GM21576 (cell line): ENCODE results near the gene ZNF615.
"Not testable (repeated sequence)": the region's sequence is repeated elsewhere in the genome, so short reads cannot be mapped to it uniquely, and the experiment has no call there.

Source experiments
- ATAC-seq: cut with Tn5 transposase; IDR thresholded peaks from one replicate; pipeline ENCODE4 v1.9.1; 2021; ENCODE audit warnings: mild to moderate bottlenecking, moderate library complexity; ENCODE audit not compliant: unreplicated experiment

Gene ZNF615

DNA sequence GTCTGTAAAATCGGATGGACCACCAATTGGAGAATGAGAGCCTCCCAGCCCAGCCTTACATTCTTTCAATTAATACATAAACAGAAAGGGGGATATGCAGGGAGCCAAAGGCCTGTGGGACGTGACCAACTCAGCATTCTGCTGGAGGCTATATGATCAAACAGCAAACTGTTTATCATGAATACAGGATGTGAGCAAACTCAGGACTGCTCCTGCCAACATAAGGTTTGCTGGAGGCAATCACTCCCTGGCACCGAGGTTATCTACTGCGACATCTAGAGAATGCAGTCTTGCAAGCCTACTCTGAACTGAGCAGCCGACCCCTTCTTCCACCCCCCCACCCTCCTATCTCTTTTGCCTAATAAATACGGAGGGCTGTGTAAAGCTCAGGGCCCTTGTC, 27.1 kb downstream of the ZNF615 start:
- ATAC-seq: not testable (repeated sequence)

DNA sequence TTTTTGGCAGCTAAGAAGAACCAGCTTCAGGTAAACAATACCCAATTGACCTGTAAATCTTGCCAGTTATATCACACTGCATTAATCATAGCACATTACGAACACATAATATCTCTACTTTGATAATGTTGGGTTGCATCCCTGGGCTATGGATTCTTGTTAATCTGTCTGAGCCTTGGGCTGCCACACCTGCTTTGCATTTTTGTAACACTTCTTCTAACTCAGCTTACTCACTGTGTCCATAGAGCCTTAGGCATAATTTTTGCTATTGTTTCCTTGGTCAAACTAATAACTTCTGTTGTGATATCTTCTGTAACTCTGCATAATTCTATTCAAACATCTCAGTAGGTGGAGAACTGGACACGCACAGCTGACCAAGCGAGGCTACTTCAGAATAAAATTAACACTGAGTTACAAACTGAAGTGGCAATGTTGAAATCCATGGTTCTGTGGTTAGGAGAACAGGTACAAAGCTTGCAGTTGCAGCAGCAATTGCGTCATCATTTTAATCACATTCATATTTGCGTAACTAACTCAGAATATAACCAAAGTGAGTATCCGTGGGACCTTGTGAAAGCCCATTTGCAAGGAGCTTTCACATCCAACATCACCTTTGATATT, 27.8 kb downstream of the ZNF615 start:
- ATAC-seq: no peak

DNA sequence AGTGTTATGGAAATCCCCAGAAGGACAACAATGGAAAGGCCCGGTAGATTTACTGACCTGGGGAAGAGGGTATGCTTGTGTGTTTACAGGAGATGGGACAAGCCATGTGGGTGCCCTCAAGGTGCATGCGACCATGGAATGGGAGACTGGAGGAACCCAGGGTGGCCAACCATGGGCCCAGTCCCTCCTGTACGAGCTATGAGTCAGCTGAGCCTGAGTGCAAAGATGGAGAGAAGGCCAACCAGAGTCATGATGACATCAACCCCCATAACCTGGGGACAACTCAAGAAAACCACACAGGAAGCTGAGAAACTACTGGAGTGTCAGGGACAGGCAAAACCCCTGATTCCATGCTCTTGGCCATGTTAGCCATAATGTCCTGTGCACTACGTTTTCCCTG, 29.1 kb downstream of the ZNF615 start:
- no peak for ATAC-seq

DNA sequence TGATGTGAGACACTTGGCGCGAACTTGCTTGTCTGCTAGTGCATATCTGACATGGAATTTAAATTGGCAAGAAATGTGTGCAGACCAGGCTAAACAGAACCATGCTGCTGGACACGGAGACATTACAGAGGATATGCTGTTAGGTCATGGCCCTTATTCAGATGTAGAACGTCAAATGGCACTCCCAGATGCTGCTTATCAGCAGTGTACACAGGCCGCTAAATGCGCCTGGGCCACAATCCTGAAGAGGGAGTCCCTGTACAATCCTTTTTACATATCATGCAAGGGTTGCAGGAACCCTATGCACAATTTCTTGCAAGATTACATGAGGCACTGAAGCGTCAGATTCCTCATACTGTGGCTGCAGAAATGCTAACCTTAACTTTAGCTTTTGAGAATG, 30.7 kb downstream of the ZNF615 start:
- no peak for ATAC-seq

DNA sequence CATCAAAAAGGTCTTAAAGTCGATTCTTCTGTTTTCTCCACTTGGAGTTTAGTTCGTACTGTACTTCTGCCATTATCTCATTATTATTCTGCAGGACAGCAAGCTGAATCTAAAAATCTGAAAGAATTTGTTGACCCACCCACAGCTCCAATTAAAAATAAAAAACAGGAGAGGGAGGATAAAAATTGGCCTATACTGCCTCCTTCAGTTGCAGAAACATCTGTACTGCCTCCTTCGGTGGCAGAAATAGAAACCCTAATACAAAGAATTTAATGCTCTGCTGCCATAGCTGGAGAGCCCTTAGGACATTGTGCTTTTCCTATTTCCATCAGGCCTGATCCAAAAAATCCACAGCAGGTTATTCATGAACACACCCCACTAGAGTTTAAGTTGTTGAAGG, 31.2 kb downstream of the ZNF615 start:
- ATAC-seq: no peak

DNA sequence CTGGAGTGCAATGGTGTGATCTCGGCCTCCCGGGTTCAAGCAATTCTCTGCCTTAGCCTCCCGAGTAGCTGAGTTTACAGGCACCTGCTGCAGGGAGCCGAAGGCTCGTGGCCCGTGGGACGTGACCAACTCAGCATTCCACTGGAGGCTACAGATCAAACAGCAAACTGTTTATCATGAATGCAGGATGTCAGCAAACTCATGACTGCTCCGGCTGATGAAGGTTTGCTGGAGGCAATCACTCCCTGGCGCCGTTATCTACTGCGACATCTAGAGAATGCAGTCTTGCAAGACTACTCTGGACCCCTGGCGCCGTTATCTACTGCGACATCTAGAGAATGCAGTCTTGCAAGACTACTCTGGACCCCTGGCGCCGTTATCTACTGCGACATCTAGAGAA, 32.2 kb downstream of the ZNF615 start:
- ATAC-seq: not testable (repeated sequence)

DNA sequence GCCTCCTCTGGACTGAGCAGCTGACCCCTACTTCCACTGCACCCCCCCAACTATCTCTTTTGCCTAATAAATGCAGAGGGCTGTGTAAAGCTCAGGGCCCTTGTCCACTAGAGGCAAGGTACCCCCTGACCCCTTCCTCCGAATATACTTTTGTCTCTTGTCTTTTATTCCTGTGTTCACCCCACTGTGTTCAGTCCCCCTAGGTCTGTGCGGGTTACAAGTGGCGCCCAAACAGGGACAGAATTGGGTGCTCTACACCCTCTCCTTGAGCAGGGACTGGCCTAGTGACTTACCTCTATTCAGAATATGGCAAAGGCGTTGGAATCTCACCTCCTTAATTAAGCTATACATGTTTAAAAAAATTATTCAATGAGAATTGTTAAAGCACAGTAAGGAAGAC, 36.4 kb downstream of the ZNF615 start:
- ATAC-seq: no peak

DNA sequence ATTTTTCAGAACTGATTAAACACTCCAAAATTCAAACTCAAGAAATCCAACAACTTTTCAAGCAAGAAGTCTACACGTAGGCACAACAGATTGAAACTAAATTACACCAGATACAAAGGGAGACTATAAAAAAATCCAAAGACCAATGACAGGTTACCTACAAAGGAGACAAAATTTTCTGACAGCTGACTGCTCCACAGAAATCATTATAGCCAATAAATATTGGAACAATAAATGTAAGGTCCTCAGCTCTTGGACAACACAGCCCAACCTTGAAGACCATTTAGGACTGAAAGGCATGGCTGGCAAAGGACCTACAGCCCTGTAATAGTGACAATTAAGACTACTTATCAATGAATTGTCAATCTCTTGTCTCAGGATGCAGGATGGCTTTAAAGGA, 37.3 kb downstream of the ZNF615 start:
- no peak for ATAC-seq

DNA sequence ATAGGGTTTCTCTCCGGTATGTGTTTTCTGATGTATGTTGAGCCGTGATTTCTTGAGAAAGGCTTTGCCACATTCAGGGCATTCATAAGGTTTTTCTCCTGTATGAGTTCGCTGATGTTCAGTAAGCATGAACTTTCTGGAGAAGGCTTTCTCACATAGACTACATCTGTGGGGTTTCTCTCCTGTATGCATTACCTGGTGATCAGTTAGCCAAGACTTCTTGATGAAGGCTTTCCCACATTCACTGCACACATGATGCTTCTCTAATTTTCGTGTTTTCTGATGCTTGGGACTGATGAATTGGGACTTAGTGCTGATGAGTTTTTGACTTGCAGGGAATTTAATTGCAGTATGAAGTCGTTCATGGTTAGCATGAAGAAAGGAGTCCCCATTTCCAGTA, 42.4 kb downstream of the ZNF615 start:
- ATAC-seq: no peak

DNA sequence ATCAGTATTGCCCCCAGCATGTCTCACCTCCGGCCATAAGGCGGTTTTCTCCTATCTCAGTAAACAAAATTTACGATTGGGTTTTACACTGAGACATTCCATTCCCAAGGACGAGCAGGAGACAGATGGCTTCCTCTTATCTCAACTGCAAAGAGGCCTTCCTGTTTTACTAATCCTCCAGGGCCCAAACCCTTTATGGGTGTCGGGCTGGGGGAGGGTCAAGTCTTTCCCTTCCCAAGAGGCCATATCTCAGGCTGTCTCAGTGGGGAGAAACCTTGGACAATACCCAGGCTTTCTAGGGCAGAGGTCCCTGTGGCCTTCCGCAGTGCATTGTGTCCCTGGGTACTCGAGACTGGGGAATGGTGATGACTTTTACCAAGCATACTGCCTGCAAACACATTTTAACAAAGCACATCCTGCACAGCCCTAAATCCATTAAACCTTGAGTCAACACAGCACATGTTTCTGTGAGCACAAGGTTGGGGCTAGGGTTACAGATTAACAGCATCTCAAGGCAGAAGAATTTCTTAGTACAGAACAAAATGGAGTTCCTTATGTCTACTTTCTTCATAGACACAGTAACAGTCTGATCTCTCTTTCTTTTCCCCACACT, 47.3 kb downstream of the ZNF615 start:
- ATAC-seq: not testable (repeated sequence)

DNA sequence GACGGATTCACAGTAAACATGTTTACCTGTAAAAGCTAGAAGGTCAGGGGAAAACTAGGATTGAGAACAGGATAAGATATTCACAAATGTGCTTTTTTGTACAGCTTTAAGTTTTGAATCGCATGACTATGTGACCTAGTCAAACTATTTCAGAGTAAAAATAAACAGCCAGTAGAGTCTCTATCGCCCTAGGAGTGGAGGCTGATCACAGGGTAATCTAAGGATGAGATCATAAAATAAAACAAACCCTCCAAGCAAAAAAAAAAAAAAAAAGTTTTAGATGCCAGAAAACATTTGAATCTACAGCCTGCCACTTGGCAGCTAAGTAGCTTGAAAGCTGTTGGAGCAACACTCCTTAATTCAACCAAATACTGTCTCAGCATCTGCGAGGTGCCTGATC, 48.2 kb downstream of the ZNF615 start:
- no peak for ATAC-seq

DNA sequence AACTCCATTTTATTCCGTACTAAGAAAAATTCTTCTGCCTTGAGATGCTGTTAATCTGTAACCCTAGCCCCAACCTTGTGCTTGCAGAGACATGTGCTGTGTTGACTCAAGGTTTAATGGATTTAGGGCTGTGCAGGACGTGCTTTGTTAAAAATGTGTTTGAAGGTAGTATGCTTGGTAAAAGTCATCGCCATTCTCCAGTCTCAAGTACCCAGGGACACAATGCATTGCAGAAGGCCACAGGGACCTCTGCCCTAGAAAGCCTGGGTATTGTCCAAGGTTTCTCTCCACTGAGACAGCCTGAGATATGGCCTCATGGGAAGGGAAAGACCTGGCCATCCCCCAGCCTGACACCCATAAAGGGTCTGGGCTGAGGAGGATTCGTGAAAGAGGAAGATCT, 50.2 kb downstream of the ZNF615 start:
- not testable (repeated sequence) for ATAC-seq

DNA sequence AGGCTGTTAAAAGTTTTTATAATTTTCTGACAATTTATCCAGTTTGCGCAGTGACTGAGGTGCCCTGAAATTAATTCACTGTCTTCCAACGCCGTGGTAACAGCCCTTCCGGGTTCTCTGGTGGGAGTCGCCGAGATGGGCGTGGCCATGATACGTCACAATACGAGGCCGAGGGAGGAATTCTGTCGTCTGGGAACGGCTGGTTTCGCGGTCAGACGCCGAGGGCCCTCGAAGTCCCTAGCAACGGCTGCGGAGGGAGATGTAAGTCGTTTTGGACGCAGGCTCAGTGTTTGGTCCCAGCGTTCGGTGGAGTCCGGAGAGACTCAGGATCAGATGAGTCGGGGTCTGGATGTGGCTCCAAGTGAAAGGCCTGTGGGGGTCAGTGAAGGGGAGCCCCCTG, 59.0 kb downstream of the ZNF615 start:
- ATAC-seq: no peak

DNA sequence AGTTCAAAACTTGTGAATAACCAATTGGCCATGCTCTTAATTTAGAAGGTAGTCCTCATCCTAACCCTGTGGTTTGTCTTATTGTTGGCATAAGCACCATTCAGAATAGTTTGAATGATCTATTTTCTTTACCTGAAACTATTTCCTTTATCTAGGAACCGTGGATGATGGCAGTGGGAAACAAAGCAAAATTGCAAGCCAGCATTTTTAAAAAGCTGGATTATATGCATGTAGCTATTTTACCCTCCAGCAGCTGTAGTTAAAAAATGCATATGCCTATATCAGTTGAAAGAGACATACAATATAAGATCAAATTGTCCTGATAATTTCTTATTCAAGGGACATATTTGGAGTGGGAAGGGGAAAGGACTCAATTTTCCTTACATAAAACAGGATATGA, 61.4 kb downstream of the ZNF615 start:
- ATAC-seq: no peak

DNA sequence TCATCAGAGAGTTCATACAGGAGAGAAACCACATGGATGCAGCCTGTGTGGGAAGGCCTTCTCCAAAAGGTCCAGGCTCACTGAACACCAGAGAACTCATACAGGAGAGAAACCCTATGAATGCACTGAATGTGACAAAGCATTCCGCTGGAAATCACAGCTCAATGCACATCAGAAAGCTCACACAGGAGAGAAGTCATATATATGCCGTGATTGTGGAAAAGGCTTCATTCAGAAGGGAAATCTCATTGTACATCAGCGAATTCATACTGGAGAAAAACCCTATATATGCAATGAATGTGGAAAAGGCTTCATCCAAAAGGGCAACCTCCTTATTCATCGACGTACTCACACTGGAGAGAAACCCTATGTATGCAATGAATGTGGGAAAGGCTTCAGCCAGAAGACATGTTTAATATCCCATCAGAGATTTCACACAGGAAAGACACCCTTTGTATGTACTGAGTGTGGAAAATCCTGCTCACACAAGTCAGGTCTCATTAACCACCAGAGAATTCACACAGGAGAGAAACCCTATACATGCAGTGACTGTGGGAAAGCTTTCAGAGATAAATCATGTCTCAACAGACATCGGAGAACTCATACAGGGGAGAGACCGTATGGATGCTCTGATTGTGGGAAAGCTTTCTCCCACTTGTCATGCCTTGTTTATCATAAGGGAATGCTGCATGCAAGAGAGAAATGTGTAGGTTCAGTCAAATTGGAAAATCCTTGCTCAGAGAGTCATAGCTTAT, 63.0 kb downstream of the ZNF615 start:
- ATAC-seq: no peak
